CD4-positive, alpha-beta T cell treated with Interleukin-17A for 4 hours (primary cell): ENCODE measurements around the gene BRD4.
A peak's percentile ranks its signal among the peaks of the same experiment; 100 is the strongest.
"Not testable (repeated sequence)": the region's sequence is repeated elsewhere in the genome, so short reads cannot be mapped to it uniquely, and the experiment has no call there.

Experiments
- DNase-seq: peaks from one replicate; pipeline ENCODE4 v3.0.0-alpha.2; 2020; ENCODE audit warnings: mixed read lengths

BRD4 gene

GRCh38 chr19:15332311-15332996, at the start of gene BRD4:
Gene BRD4, minus strand, starts transcription at chr19:15332539. Its CDS starts 59,440 bp downstream, at chr19:15273099.
- DNase-seq = peak; percentile 84

- no peak for DNase-seq
These were observed 49.5 kb upstream of the BRD4 start for GRCh38 chr19:15381864-15382263.

- no peak for DNase-seq
These were observed 49.1 kb upstream of the BRD4 start for GRCh38 chr19:15381429-15381828.

GRCh38 chr19:15379999-15380647, 47.8 kb upstream of the BRD4 start:
- no peak for DNase-seq

- peak; percentile 98 for DNase-seq
These were observed 47.0 kb upstream of the BRD4 start, which contains the start of gene AKAP8 for GRCh38 chr19:15379083-15379998. Gene AKAP8, minus strand, starts transcription at chr19:15379787. Its CDS starts 56 bp downstream, at chr19:15379731.

DNA sequence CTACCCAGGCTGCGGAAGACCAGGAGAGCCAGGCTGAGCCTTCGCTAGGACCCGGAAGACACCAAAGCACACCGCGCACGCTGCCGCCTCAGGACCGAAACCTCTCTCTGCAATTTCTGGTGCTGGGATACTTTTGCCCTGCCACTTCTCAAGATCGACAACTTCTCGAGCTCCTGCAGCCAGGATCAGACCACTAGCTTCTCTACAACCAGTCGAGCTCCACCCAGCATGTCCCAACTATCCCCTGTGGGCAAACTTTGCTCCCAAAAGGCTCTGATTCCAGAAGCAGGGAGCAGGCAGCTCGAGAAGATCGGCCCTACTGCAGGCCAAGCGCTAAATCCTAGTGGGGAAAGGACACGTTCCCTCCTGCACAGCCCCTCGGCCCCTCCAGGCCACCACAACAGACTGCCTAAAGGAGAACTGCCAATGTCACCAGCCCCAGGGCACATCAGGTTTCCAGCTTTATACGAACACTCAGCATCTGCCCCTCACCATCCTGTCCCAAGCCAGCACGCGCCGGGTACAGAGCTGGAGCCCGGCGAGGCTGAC, 46.3 kb upstream of the BRD4 start:
- DNase-seq = peak; percentile 62

DNA sequence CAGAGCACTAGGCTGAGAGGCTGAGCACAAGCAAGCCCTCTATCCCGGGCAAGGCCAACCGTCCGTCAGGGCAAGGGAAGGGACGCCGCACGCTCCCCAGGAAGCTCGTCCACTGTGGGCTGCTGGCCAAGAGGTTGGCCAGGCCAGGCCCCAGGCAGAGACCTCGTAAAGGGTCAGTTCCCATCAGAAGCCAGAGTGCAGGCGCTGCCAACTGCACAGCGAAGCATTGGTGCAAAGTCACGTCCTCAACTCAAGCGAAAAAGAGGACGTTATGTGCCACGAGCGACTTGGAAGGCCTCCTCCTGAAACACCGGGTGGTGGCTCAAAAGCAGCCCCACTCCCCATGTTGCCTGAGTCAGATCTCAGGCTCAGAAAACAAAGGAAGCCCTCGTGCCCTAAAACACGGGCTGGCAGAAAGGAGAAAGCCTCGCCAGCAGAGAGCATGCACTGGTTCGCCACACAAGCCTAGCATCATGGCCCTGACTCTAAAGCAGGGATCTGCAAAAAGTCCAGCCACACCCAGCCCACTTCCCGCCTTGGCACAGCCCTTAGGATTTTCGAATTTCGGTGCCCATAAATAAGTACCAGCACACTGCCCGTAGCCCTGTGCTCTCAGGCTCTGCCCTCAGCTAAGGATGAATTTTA, 42.6 kb upstream of the BRD4 start:
- no peak for DNase-seq

DNA sequence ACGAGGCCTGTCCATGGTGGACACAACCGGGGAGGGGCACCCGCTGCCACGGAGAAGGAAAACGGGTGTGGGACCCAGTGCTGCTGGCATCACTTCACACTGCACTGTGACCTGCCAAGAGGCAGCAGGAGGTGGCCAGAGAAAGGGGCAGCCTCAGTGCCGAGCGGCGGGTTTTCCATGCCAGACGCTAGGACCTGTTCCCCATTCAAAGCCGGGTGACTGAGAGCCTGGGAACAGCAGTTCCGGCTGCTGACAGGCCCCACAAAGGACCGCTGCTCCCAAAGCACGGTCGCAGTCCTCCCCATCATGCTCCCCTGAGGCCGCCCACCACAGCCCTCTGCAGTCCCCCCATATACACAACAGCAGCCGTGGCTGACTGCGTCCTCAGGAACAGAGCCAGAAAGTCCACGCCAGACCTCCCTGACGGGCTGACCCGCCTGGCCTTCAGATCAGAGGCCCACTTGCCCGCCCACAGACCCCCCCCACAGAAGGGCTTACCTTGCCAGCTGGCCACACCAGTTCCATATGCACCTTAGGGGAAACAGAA, 41.8 kb upstream of the BRD4 start:
- DNase-seq = no peak

- no peak for DNase-seq
These were observed 41.3 kb upstream of the BRD4 start for GRCh38 chr19:15373644-15374043.

DNA sequence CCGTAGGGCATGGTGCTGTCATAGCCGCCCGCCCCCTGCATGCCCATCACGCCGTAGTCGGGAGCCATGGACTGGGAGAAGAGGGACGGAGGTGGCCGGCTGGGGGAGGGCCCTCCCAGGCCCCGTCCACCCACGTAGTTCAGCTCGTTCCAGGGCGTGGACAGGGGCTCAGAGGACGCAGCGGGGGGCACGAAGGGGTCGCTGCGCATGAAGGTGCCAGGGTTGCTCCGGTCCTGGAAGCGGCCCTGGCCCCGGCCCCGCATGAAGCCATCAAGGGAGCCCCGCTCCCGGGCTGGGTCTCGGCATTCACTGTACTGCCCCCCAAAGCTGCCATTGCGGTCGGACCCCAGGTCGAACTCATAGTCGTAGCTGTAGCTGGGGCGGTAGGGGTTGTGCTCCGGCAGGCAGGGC, 40.6 kb upstream of the BRD4 start:
- no peak for DNase-seq

GRCh38 chr19:15372470-15372869, 40.1 kb upstream of the BRD4 start:
- DNase-seq = no peak

GRCh38 chr19:15371786-15372380, 39.5 kb upstream of the BRD4 start:
- no peak for DNase-seq

DNA sequence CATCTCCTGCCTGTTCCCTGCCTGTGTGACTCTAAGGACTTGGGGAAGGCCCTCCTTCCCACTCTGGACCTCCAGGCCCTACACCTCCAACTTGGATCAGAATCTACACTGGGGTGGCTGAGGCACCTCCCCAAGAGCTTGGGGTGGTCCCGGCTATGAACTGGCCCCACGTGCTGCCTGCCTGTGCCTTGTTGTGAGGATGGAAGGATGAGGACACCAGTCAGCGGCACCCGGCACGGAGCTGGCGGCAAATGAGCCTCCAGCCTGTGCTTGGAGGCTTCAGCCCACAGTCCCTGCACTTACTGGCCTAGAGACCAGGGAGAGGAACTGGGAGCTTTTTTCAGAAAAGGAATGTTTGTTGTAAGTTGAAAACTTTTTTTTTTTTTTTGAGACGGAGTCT, 38.8 kb upstream of the BRD4 start:
- DNase-seq = no peak

GRCh38 chr19:15369594-15369891, 37.2 kb upstream of the BRD4 start:
- DNase-seq = no peak

DNA sequence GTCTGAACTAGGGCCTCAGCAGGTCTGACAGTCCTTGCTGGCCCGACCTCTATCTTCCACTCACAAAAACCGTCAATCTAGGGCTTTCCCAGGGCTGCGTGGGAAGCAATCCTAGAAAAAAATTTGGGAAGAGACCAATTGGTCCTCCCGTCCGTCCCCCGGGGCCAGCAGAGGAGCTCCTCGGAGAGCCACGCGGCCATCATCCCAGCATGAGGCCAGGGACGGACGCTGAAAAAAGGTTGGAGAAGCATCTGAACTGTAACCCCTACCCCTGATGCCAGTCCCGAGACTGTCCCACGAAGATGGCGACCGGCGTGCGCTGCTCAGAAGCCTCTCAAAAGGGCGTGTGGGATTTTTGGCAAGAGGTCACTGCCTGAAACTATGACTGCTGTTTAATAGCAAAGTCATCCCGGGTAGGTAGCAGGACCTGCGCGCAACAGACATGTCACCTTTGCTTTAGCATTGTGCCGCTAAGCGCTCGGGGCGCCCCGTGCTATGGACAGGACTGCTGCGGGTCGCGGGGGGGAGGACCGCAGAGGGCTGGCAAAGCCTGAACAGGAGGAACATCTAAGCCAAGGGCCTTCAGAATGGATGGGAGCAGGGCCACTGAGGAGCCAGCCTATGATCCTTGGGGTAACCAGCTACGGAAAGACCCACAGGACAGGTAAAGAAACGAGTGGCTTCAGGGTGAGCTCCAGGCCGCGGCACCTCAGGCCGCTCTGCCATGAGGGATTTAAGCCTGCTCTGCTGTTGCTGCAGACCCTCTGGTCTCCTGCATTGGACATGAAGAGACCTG, 36.7 kb upstream of the BRD4 start:
- no peak for DNase-seq

DNA sequence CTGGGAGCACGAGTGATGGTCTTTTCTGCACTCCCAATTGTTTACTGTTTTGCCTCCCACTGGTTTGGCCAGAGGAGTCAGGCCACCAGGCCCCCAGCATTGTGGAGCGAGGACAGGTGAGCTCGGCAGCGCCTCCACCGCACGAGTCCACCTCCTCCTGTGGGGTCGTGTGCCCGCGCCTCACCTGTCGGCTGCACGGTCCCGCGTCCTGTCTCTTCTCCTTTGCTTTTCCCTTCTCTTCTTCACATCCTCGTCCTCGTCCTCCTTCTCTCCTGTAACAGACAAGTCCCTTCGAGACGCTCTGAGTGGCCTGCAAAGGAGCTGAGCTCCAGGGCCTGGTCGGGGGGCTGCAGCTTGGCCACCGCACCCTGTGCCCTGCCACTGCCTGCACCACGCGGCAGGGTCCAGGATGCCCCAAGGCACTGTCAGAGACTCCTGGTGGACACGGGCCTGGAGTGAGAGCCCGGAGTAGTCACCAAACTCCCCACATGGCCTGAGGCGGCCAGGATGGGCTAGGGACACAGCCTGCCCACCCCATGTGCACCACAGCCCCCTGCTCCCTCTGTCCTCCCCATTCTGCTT, 35.8 kb upstream of the BRD4 start:
- no peak for DNase-seq

DNA sequence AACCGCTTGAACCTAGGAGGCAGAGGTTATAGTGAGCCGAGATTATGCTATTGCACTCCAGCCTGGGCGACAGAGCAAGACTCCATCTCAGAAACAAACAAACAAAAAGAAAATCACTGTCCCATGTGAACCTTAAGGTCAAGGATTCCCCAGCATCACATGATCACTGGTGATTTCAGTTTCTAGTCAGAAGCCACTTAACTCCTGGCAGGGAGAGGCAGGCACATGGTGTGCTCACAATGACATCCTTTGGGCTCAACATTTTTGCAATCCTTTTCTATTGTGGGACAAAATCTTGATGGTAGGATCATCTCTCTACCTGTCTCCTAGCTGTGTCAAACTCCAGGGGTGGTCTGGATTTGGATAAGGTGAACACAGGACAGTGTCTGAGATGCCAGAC, 35.1 kb upstream of the BRD4 start:
- no peak for DNase-seq

DNA sequence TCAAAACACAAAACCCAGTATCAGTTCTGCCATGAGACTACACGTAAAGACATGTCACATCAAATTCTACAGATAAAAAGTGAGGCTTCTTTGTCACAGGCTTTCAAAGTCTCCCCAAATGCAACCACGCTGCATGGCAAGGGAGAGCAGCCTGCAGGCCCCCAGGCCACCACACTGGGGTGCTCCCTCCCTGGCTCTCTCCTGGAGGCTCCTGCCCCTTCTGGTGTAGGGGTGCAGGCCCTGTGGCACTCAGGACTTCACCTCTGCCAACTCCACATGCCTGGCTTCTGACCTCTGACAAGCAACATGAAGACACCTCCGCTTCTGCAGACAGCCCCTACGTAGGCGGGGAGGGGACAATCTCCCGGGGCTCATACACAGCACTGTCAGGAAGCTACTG, 32.9 kb upstream of the BRD4 start:
- no peak for DNase-seq

- not testable (repeated sequence) for DNase-seq
These were observed 31.5 kb upstream of the BRD4 start for GRCh38 chr19:15363791-15364190.

DNA sequence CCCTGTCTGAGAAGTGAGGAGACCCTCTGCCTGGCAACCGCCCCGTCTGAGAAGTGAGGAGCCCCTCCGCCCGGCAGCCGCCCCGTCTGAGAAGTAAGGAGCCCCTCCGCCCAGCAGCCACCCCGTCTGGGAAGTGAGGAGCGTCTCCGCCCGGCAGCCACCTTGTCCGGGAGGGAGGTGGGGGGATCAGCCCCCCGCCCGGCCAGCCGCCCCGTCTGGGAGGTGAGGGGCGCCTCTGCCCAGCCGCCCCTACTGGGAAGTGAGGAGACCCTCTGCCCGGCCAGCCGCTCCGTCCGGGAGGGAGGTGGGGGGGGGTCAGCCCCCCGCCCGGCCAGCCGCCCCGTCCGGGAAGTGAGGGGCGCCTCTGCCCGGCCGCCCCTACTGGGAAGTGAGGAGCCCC, 30.7 kb upstream of the BRD4 start:
- not testable (repeated sequence) for DNase-seq

DNA sequence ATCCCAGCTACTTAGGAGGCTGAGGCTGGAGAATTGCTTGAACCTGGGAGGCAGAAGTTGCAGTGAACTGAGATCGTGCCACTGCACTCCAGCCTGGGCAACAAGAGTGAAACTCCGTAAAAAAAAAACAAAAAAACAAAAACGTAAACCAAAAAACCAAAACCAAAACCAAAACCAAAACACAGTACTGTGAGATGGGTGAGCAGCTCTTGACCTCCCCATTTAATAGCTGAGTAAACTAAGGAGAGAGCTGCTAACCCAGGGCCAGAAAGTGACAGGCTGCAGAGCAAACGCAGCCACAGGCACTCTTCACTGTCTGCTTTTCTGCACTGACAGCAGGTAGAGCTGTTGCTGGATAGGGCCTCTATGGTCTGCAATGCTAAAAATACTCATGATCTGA, 27.7 kb upstream of the BRD4 start:
- DNase-seq = not testable (repeated sequence)
